HUES64 (cell line): ENCODE measurements around the gene IFNGR1.

ENCODE experiments used
- H3K27ac ChIP-seq: 2 replicates; pipeline ENCODE4 v1.7.0; 2013; ENCODE audit warnings: low read depth, low read length, inconsistent platforms
- H3K27me3 ChIP-seq: 2 replicates; pipeline ENCODE4 v1.6.1; 2013; ENCODE audit warnings: mild to moderate bottlenecking, low read length; ENCODE audit not compliant: insufficient read depth
- H3K36me3 ChIP-seq: 2 replicates; pipeline ENCODE4 v1.6.1; 2013; ENCODE audit warnings: mild to moderate bottlenecking, low read length; ENCODE audit not compliant: insufficient read depth
- H3K4me1 ChIP-seq: 2 replicates; pipeline ENCODE4 v1.6.1; 2013; ENCODE audit warnings: mild to moderate bottlenecking, low read length, moderate library complexity; ENCODE audit not compliant: insufficient read depth
- H3K4me3 ChIP-seq: 2 replicates; pipeline ENCODE4 v1.5.1; 2013; ENCODE audit warnings: mild to moderate bottlenecking, low read length, moderate library complexity
- H3K9ac ChIP-seq: 2 replicates; pipeline ENCODE4 v1.6.1; 2013; ENCODE audit warnings: mild to moderate bottlenecking, low read depth, low read length
- H3K9me3 ChIP-seq: 2 replicates; pipeline ENCODE4 v1.6.1; 2013; ENCODE audit warnings: low read depth, low read length; ENCODE audit not compliant: insufficient read depth
- WGBS: fragments of 150-250, 120-280 bp; methylation state at CpG from one replicate; pipeline ENCODE4 v1.1.7; 2013; ENCODE audit warnings: missing lambda C conversion rate; 5-methylcytosine and 5-hydroxymethylcytosine counted together

IFNGR1 gene

DNA sequence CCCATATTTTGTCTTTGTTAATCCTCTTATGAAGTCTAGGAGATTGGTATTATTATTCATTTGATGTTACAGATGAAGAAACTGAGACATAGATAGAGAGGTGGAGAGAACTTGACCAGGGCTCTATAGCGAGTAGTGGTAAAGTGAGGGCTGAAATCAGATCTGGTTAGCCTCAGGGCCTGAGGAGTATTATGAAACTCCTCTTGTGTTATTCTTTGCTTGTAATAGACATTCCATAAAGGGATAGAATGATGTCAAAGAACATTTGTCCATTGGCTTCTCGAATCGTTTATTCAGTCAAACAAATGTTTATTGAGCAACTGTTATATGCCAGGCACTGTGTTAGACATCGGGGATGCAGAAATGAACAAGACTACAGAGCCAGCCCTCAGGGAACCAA, 45.7 kb downstream of the IFNGR1 start, which contains the start of gene IL22RA2:
IL22RA2 (minus strand) TSS at position 144 of the 400 bp plus-strand sequence. CDS start 11,895 bp downstream, outside the sequence.
- Histone ChIP-seq H3K9ac (no peak within 1 kb of the TSS), H3K36me3 (no peaks in the 10 kb centered on the region), H3K4me3 (no peak within 1 kb of the TSS), H3K27ac (peak within 1 kb of the TSS; percentile 43; the same call in 1 of the 2 replicates), H3K27me3 (no peaks in the 10 kb centered on the region), H3K4me1 (peaks cover 22% of the 10 kb centered on the region), H3K9me3 (peaks cover 11% of the 10 kb centered on the region)
- WGBS, result 98% methylated on average over 4 of the region's 4 CpGs

GRCh38 chr6:137172734-137173431, 46.3 kb downstream of the IFNGR1 start:
- Histone ChIP-seq H3K4me3 (no peak overlapping the region), H3K27me3 (no peaks in the 10 kb centered on the region), H3K27ac (0 out of 2 replicates have a peak overlapping the region, but pooled peaks have one; percentile 43), H3K4me1 (peaks cover 22% of the 10 kb centered on the region), H3K9me3 (peaks cover 11% of the 10 kb centered on the region), H3K36me3 (no peaks in the 10 kb centered on the region), H3K9ac (no peak overlapping the region)
- 93% methylated on average over 9 of the region's 11 CpGs for WGBS

DNA sequence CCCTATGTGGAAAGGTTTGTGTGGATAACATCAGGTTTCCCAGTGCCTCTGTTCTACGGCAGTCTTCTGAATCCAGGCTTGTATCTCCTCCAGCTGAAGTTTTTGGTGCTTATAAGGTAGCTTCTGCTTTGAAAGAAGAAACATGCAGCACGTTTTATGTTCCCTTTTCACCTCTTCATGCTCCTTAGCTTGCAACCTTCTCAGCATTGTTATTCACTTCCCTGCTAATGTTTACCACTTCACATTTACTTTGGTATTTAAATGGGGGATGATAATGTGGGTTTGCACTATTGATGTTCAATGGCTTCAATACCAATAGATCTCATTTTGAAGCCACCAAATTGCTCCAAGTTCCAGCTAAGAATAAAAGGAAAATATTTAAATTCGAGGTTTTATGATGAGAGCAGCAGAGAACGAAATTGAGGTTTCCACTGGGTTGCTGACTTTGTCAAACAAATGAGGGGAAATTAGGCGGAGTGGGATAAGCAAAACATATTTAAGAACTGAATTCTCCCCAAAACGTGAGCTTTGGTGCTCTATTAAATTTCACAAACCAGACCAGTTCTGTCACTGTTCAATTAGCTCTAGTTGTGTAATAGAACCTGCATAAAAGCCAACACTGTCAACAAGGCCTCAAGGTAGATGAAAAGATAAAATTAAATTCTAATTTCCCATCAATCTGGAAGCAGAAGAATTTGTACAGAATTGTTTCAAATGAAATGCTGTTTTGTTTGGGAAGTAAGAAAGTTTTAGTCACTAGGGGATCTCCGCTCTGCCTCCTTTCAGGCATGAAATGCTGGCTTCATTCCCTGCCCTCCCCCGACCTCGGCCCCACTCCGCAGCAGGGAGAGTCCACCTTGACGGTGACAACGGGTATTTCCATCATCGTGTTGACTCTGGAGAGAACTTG, 47.1 kb downstream of the IFNGR1 start:
- H3K9me3 ChIP-seq, result peaks cover 11% of the 10 kb centered on the region
- H3K27me3 ChIP-seq, result no peaks in the 10 kb centered on the region
- no peak overlapping the region for H3K4me3 ChIP-seq
- WGBS, result 41% methylated on average over 13 of the region's 13 CpGs
- no peaks in the 10 kb centered on the region for H3K36me3 ChIP-seq
- peaks cover 22% of the 10 kb centered on the region for H3K4me1 ChIP-seq
- no peak overlapping the region for H3K9ac ChIP-seq
- peak overlapping the region; percentile 43; the same call in 1 of the 2 replicates for H3K27ac ChIP-seq

DNA sequence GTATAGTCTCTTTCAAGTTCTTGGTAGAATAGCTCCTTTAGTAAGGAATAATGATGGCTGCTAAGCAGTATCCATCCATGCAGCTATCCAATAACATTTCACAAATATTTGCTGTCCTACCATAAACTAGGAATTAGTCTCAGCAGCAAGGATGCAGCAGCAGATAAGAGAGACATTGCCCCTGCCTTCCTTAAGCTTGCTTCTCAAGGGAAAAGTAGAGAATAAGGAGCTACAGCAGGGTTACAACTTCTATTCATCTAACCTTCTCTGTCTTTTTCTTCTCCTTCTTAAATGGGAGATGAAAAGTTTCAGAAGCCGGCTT, 48.2 kb downstream of the IFNGR1 start:
- no peak overlapping the region for H3K27ac ChIP-seq
- no peak overlapping the region for H3K4me3 ChIP-seq
- no peak overlapping the region for H3K9ac ChIP-seq
- H3K27me3 ChIP-seq, result no peaks in the 10 kb centered on the region
- WGBS, result no CpG with 5 or more reads among the region's 1 CpG
- H3K36me3 ChIP-seq, result no peaks in the 10 kb centered on the region
- H3K4me1 ChIP-seq, result peaks cover 22% of the 10 kb centered on the region
- peaks cover 17% of the 10 kb centered on the region for H3K9me3 ChIP-seq

DNA sequence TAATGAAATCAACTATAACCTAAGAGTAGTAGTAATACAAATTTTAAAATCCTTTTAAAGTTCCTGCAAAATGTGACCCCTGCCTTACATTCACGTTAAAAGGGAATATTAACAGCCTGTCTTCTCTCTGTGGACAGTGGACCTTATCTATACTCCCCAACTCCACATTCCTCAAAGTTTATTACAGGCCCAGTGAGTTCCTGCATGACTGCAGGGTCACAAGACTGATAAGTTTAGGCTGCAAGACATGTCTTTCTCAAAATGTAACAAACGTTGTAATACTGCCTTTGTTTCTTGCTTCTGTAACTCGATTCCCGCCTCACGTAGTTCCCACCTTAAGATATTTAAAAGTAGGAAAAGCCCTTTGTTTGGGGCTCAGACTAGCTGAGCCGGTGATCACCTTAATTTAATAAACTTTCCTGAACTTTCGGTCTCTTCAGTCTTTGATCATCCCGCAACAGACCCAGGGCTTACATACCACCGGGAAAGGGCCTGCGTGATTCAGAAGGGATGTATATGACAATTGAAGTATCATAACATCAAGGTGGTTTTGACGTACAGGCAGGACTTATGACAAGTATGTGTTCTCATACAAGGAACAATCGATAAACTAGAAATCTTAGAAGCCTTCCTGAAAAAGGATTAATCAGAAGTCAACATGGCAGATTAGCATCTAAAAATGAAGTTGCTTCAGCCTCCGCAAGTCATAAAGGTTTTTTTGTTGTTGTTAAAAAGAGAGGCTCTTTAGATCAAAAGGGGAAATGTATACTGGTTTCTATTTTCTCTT, 48.7 kb downstream of the IFNGR1 start:
- Histone ChIP-seq H3K9me3 (peaks cover 19% of the 10 kb centered on the region), H3K4me3 (no peak overlapping the region), H3K27me3 (no peaks in the 10 kb centered on the region), H3K27ac (no peak overlapping the region), H3K36me3 (no peaks in the 10 kb centered on the region), H3K9ac (no peak overlapping the region), H3K4me1 (peaks cover 22% of the 10 kb centered on the region)
- 92% methylated on average over 13 of the region's 13 CpGs for WGBS

GRCh38 chr6:137167702-137168377, 51.3 kb downstream of the IFNGR1 start:
- Histone ChIP-seq H3K9me3 (peaks cover 44% of the 10 kb centered on the region), H3K9ac (no peak overlapping the region), H3K27ac (no peak overlapping the region), H3K4me3 (no peak overlapping the region), H3K27me3 (no peaks in the 10 kb centered on the region), H3K36me3 (0 out of 2 replicates have a peak, but pooled peaks cover 3% of the 10 kb centered on the region), H3K4me1 (peaks cover 22% of the 10 kb centered on the region)
- WGBS, result 93% methylated on average over 4 of the region's 4 CpGs

DNA sequence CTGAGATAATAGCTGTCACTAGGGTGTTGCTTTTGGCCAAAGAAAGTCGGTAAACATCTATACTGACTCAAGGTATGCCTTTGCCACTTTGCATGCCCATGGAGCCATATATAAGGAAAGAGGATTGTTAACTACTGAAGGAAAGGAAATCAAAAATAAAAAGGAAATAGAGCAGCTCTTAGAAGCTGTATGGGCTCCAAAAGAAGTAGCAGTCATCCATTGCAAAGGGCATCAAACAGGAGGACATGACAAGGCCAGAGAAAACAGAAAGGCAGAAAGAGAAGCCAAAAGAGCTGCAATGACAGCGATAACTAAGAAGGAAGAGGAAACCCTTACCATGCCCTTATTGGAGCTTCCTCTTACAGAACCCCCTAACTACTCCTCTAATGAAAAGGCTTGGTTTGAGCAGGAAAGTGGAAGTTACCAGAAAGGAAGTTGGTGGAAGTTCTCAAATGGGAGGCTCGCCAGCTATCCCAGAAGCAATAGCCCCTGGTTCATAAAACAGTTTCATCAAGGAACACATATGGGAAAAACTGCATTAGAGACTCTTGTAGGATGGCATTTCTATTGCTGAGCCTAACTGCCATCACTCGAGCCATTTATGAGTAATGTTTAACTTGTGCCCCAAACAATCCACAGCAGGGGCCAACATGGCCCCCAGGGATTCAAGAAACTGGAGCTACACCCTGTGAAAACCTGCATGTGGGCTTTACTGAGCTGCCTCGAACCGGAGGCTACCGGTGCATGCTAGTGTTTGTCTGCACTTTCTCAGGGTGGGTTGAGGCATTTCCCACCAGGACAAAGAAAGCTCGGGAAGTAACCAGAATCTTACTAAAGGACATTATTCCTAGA, 52.7 kb downstream of the IFNGR1 start:
- Histone ChIP-seq H3K27me3 (no peaks in the 10 kb centered on the region), H3K27ac (no peak overlapping the region), H3K36me3 (0 out of 2 replicates have a peak, but pooled peaks cover 3% of the 10 kb centered on the region), H3K9me3 (peaks cover 56% of the 10 kb centered on the region), H3K4me1 (peaks cover 10% of the 10 kb centered on the region; the same call in 1 of the 2 replicates), H3K9ac (no peak overlapping the region), H3K4me3 (no peak overlapping the region)
- 94% methylated on average over 8 of the region's 8 CpGs for WGBS

DNA sequence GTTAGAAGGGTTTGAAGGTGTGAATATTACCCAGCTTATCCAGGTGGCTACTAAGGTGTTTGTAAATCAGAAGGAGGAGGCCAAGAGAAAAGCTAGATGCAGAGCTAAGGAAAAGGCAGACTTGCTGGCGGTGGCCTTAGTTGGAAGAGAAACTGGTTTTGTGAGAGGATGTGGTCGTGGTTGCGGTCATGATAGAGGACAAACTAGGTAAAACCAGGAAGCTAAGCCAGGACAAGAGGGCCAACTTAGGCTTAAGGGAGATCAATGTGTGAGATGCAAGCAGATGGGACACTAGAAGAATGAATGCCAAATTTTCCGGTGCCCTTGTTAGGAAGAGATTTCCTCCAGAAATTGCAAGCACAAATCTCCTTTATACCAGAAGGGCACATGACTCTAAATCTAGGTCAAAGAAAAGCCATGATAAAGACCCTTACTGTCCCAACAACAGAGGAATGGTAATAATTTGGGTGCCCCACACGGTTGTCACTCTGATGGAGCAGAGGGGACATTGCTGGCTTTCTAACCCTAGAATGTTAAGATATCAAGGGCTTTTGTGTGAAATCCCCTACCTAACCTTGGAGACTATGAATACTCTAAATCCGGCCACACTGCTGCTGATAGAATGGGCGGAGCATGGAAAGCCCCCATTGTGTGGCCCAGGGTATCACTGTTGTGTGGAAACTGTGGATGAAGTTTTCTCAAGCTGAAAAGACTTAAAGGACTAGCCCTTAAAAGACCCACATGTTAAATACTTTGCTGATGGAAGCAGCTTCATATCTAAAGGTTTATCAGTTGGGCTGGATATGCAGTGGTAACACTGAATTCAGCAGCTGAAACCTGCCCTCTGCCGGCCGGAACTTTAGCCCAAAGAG, 53.6 kb downstream of the IFNGR1 start:
- H3K9me3 ChIP-seq, result peaks cover 58% of the 10 kb centered on the region
- H3K9ac ChIP-seq, result no peak overlapping the region
- WGBS, result 90% methylated on average over 9 of the region's 9 CpGs
- H3K27me3 ChIP-seq, result no peaks in the 10 kb centered on the region
- no peak overlapping the region for H3K4me3 ChIP-seq
- H3K36me3 ChIP-seq, result 0 out of 2 replicates have a peak, but pooled peaks cover 3% of the 10 kb centered on the region
- H3K27ac ChIP-seq, result no peak overlapping the region
- peaks cover 4% of the 10 kb centered on the region; the same call in 1 of the 2 replicates for H3K4me1 ChIP-seq

DNA sequence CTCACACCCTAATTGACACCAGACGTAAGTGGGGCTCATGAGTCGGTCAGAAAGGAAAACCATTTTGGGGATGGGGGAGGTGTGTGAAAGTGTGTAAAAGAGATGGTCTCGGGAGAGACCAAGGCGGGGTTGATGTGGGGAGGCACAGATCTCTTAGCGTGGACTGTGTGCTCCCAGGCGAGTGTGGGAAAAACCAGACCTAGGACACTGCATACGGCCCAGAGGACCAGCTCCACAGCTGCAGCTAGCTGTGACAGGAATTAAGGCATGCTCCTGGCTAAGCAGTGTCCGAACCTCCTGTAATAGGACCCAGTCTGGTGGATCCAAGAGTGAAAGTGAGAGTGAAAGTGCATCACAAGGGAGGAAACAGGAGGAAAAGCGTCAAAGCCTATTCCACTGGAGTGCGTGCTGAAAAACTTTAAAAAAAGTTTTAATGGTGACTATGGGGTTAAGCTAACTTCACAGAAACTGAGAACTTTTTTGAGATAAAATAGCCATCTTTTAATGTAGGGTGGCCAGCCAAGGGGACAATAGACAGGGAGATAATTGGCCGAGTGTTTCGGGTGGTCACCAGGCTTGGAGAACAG, 55.4 kb downstream of the IFNGR1 start:
- H3K27ac ChIP-seq, result no peak overlapping the region
- H3K9me3 ChIP-seq, result peaks cover 48% of the 10 kb centered on the region
- no peaks in the 10 kb centered on the region for H3K27me3 ChIP-seq
- no peak overlapping the region for H3K9ac ChIP-seq
- no peaks in the 10 kb centered on the region for H3K4me1 ChIP-seq
- WGBS, result 95% methylated on average over 12 of the region's 12 CpGs
- no peak overlapping the region for H3K4me3 ChIP-seq
- H3K36me3 ChIP-seq, result 0 out of 2 replicates have a peak, but pooled peaks cover 3% of the 10 kb centered on the region
